Keratinocyte (primary cell): ENCODE results near the gene MYRIP. TPM values are rescaled to one million over a fixed set of nuclear protein-coding genes. Genes with fewer than 3 reads are reported as not detected.

Experiments used
- DNase-seq: peaks from one replicate; pipeline ENCODE4 v3.0.0-alpha.2; 2011; ENCODE audit warnings: low read depth, missing footprints, low spot score
- FAIRE-seq: peaks from 2 replicates; lab custom pipeline; 2011; peaks lifted over from hg19 to GRCh38; lab: Jason Lieb, UNC
- H2AFZ ChIP-seq: 2 replicates; pipeline ENCODE4 v1.6.0; 2012; ENCODE audit warnings: low read length, control low read depth, inconsistent platforms; ENCODE audit not compliant: control insufficient read depth
- H3K27ac ChIP-seq: 2 replicates; pipeline ENCODE4 v1.5.1; 2011; ENCODE audit warnings: low read length; ENCODE audit not compliant: control insufficient read depth, insufficient read depth
- H3K27me3 ChIP-seq: 3 replicates; pipeline ENCODE4 v1.6.0; 2011; ENCODE audit warnings: low read length; ENCODE audit not compliant: control insufficient read depth, insufficient read depth; ENCODE audit errors: extremely low read depth
- H3K36me3 ChIP-seq, 2 experiments: 2 replicates in 1 of 2; 3 replicates in 1 of 2; pipeline ENCODE4 v1.5.1; 2011; ENCODE audit warnings: low read length in 2 of 2, mild to moderate bottlenecking in 1 of 2; ENCODE audit not compliant: control insufficient read depth in 2 of 2, insufficient read depth in 2 of 2; ENCODE audit errors: extremely low read depth in 1 of 2
- H3K4me1 ChIP-seq: 3 replicates; pipeline ENCODE4 v1.5.1; 2011; ENCODE audit warnings: low read length; ENCODE audit not compliant: control insufficient read depth, insufficient read depth; ENCODE audit errors: extremely low read depth
- H3K4me2 ChIP-seq: 3 replicates; pipeline ENCODE4 v1.6.0; 2011; ENCODE audit warnings: low read depth, low read length; ENCODE audit not compliant: control insufficient read depth, insufficient read depth; ENCODE audit errors: extremely low read depth
- H3K4me3 ChIP-seq, 3 experiments: fragments of 200-600 bp in 1 of 3; sonication (generic) in 1 of 3; 2 replicates in 2 of 3; 3 replicates in 1 of 3; pipeline ENCODE4 v1.5.1; 2011 to 2016; ENCODE audit warnings: low read length in 3 of 3, mild to moderate bottlenecking in 3 of 3, control low read depth in 2 of 3, inconsistent platforms in 1 of 3, low read depth in 1 of 3, mixed read lengths in 1 of 3, mixed run types in 1 of 3, moderate library complexity in 1 of 3; ENCODE audit not compliant: control insufficient read depth in 2 of 3, insufficient read depth in 2 of 3; ENCODE audit errors: extremely low read depth in 1 of 3
- H3K79me2 ChIP-seq: 2 replicates; pipeline ENCODE4 v1.6.0; 2012; ENCODE audit warnings: low read length; ENCODE audit not compliant: control insufficient read depth, insufficient read depth
- H3K9ac ChIP-seq: 3 replicates; pipeline ENCODE4 v1.6.0; 2011; ENCODE audit warnings: low read length; ENCODE audit not compliant: control insufficient read depth, insufficient read depth; ENCODE audit errors: extremely low read depth
- H3K9me1 ChIP-seq: 3 replicates; pipeline ENCODE4 v1.6.0; 2011; ENCODE audit warnings: low read length; ENCODE audit not compliant: control insufficient read depth, insufficient read depth; ENCODE audit errors: extremely low read depth
- H3K9me3 ChIP-seq: 2 replicates; pipeline ENCODE4 v1.5.1; 2012; ENCODE audit warnings: low read depth, low read length; ENCODE audit not compliant: control insufficient read depth
- H4K20me1 ChIP-seq: 3 replicates; pipeline ENCODE4 v1.6.0; 2011; ENCODE audit warnings: low read length; ENCODE audit not compliant: control insufficient read depth, insufficient read depth; ENCODE audit errors: extremely low read depth
- EZH2 ChIP-seq: IDR thresholded peaks from one replicate; pipeline ENCODE4 v1.6.1; 2012; ENCODE audit warnings: inconsistent platforms, mild to moderate bottlenecking, low read length, moderate library complexity
- dilution Hi-C: fragments of 300-500 bp; cut with MboI; formaldehyde crosslinking; loops from one replicate; pipeline ENCODE4 v1.7.0; 2020; ENCODE audit warnings: low sequenced_read_pairs; ENCODE audit not compliant: extremely low pct_ligation_motif_present
- polyA plus RNA-seq, 5 experiments: library from polyadenylated mRNA; depleted of rRNA in 3 of 5; stranded (reverse) in 3 of 5; stranded (forward) in 1 of 5; unstranded in 1 of 5; fragments of >200 nt; gene quantifications; 1 replicate in 1 of 5; 2 replicates in 3 of 5; 3 replicates in 1 of 5; pipeline versions ENCODE4 v1.2.1 to v1.2.3, GENCODE V29; 2011 to 2012; ENCODE audit warnings: missing spikeins in 2 of 5, low read depth in 1 of 5, low replicate concordance in 1 of 5
- TF ChIP-seq, protein P1 (sequence below), 3 experiments: IDR thresholded peaks in 1 of 3; conservative IDR thresholded peaks in 1 of 3; optimal IDR thresholded peaks in 1 of 3; 2 replicates in 2 of 3; 3 replicates in 1 of 3; pipeline versions ENCODE3 to v1.5.1; 2011; ENCODE audit warnings: low read length in 3 of 3, mild to moderate bottlenecking in 3 of 3, moderate library complexity in 2 of 3, control low read depth in 1 of 3, inconsistent platforms in 1 of 3; ENCODE audit not compliant: insufficient read depth in 2 of 3; ENCODE audit errors: extremely low read depth in 1 of 3

Gene MYRIP
- polyA plus RNA-seq, 1 donor (not counting 4 experiments of a cell fraction or from before 2014, with no cell fraction given) = 0.01 TPM

DNA sequence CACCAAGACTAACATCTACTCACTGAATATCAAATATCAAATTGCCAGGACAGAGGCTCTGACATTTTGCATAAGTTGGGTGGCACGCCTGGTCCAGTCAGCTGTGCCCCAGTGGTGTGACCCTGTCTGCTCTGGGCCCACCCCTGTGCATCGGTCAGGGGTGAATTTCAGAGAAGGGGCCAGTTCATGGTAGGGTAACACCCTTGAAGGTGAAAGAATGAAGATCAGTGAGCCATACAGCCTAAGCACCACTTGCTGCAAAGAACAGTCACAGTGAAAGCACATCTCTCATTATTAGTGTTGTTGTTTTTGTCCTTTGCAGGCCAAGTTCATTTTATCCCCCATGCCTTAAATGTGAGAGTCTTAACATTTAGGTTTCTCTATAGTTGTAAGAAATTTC, 86.8 kb downstream of the MYRIP start:
- no peak for FAIRE-seq

DNA sequence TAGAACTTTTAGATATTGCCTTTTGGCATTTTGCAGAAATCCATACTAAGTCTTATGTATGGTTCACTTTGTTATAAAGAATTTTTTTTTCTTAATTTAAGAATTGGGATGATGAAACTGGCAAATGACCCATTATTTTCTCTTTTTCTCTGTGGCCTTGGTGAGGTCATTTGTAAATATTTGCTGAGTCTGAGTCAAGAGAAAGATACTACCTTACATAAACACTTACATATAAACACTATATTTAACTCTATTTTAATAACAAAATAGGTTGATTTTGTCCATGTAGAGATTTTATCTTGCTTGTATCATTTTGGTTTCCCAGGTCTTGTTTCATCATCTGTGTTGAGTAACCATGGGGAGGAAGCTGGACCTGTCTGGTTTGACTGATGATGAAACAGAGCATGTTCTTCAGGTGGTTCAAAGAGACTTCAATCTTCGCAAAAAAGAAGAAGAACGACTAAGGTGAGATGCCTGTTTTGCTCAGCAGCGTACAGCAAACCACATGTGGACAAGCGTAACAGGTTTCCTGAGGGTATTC, 91.1 kb downstream of the MYRIP start:
- DNase-seq = no peak
- no peak overlapping the region for H3K9ac ChIP-seq
- H4K20me1 ChIP-seq = no peaks in the 10 kb centered on the region
- H3K36me3 ChIP-seq = no peaks in the 10 kb centered on the region
- H2AFZ ChIP-seq = no peak overlapping the region
- H3K27ac ChIP-seq = no peak overlapping the region
- TF ChIP-seq, protein P1, sequence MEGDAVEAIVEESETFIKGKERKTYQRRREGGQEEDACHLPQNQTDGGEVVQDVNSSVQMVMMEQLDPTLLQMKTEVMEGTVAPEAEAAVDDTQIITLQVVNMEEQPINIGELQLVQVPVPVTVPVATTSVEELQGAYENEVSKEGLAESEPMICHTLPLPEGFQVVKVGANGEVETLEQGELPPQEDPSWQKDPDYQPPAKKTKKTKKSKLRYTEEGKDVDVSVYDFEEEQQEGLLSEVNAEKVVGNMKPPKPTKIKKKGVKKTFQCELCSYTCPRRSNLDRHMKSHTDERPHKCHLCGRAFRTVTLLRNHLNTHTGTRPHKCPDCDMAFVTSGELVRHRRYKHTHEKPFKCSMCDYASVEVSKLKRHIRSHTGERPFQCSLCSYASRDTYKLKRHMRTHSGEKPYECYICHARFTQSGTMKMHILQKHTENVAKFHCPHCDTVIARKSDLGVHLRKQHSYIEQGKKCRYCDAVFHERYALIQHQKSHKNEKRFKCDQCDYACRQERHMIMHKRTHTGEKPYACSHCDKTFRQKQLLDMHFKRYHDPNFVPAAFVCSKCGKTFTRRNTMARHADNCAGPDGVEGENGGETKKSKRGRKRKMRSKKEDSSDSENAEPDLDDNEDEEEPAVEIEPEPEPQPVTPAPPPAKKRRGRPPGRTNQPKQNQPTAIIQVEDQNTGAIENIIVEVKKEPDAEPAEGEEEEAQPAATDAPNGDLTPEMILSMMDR (optimal IDR thresholded peaks at IDR 0.05 in 1 of 3, IDR thresholded peaks at IDR 0.05 in 1 of 3, conservative IDR thresholded peaks at IDR 0.05 in 1 of 3; ENCODE audit: extremely low read depth in 1 of 3, insufficient read depth in 2 of 3, low read length in 3 of 3) = no peak
- TF ChIP-seq EZH2 = no peak
- H3K4me3 ChIP-seq = no peak overlapping the region
- H3K27me3 ChIP-seq = no peaks in the 10 kb centered on the region
- H3K4me1 ChIP-seq = no peaks in the 10 kb centered on the region
- FAIRE-seq = no peak
- dilution Hi-C loops = no loop called here
- no peaks in the 10 kb centered on the region for H3K9me1 ChIP-seq
- no peak overlapping the region for H3K4me2 ChIP-seq
- H3K79me2 ChIP-seq = no peaks in the 10 kb centered on the region
- H3K9me3 ChIP-seq = no peaks in the 10 kb centered on the region

More for the DNA sequence above, 86.8 kb downstream of the MYRIP start:
- Histone ChIP-seq H3K9ac (no peak overlapping the region), H4K20me1 (no peaks in the 10 kb centered on the region), H3K9me1 (no peaks in the 10 kb centered on the region), H3K4me1 (no peaks in the 10 kb centered on the region), H3K27me3 (no peaks in the 10 kb centered on the region), H3K27ac (no peak overlapping the region), H3K36me3 (no peaks in the 10 kb centered on the region), H3K9me3 (no peaks in the 10 kb centered on the region), H3K4me3 (no peak overlapping the region), H3K4me2 (no peak overlapping the region), H3K79me2 (no peaks in the 10 kb centered on the region), H2AFZ (no peak overlapping the region)
- dilution Hi-C loops = no loop called here
- DNase-seq = no peak
- TF ChIP-seq, protein P1 (optimal IDR thresholded peaks at IDR 0.05 in 1 of 3, IDR thresholded peaks at IDR 0.05 in 1 of 3, conservative IDR thresholded peaks at IDR 0.05 in 1 of 3; ENCODE audit: extremely low read depth in 1 of 3, insufficient read depth in 2 of 3, low read length in 3 of 3) = no peak
- TF ChIP-seq EZH2 = no peak
